Endothelial cell of umbilical vein (primary cell): ENCODE data around the gene STX8. TPM values are rescaled to one million over a fixed set of nuclear protein-coding genes. Genes with fewer than 3 reads are reported as not detected.

Experiments
- BruUV-seq: library from RNA; stranded (reverse); fragments of 400-500 nt; replicated peaks from 2 replicates; lab custom pipeline; 2021; lab: Mats Ljungman, UMichigan
- CTCF ChIA-PET: fragments of 300-600, 350-600 bp; sonication (Branson Sonifier 250); formaldehyde crosslinking; loops from one replicate; lab custom pipeline; 2021; ENCODE audit warnings: antibody characterized with exemption, inconsistent platforms; lab: Charles Lee
- POLR2A ChIA-PET: fragments of 300-600, 350-600 bp; sonication (Branson Sonifier 250); formaldehyde crosslinking; loops from one replicate; lab custom pipeline; 2021; ENCODE audit warnings: antibody characterized with exemption, inconsistent platforms; lab: Charles Lee
- DNase-seq: peaks from one replicate; pipeline ENCODE4 v3.0.0-alpha.2; 2011; ENCODE audit warnings: low read depth, low spot score
- FAIRE-seq: peaks from 2 replicates; lab custom pipeline; 2011; peaks lifted over from hg19 to GRCh38; lab: Jason Lieb, UNC
- H2AFZ ChIP-seq: 2 replicates; pipeline ENCODE4 v1.6.0; 2012; ENCODE audit warnings: low read depth, low read length, control low read depth, inconsistent platforms
- H3K27ac ChIP-seq: 2 replicates; pipeline ENCODE4 v1.5.1; 2011; ENCODE audit warnings: low read depth, mild to moderate bottlenecking, control low read depth, low read length, moderate library complexity; ENCODE audit not compliant: insufficient read depth
- H3K27me3 ChIP-seq, 2 experiments: 2 replicates each; pipeline versions ENCODE4 v1.6.0 to v1.6.1; 2011; ENCODE audit warnings: low read length in 2 of 2, mixed read lengths in 1 of 2; ENCODE audit not compliant: control insufficient read depth in 2 of 2, insufficient read depth in 2 of 2
- H3K36me3 ChIP-seq, 2 experiments: 2 replicates in 1 of 2; 3 replicates in 1 of 2; pipeline ENCODE4 v1.5.1; 2011; ENCODE audit warnings: low read length in 2 of 2, mild to moderate bottlenecking in 1 of 2, moderate library complexity in 1 of 2; ENCODE audit not compliant: control insufficient read depth in 2 of 2, insufficient read depth in 2 of 2; ENCODE audit errors: extremely low read depth in 1 of 2
- H3K4me1 ChIP-seq: 3 replicates; pipeline ENCODE4 v1.5.1; 2011; ENCODE audit warnings: mild to moderate bottlenecking, low read length; ENCODE audit not compliant: control insufficient read depth, insufficient read depth; ENCODE audit errors: extremely low read depth
- H3K4me2 ChIP-seq: 2 replicates; pipeline ENCODE4 v1.6.1; 2011; ENCODE audit warnings: low read length, control low read depth, mixed read lengths; ENCODE audit not compliant: insufficient read depth
- H3K4me3 ChIP-seq, 3 experiments: fragments of 200-600 bp in 1 of 3; sonication (generic), shearing (Covaris generic) in 1 of 3; replicated peaks in 1 of 3; 2 replicates each; pipeline ENCODE4 v1.5.1; 2011 to 2016; ENCODE audit warnings: control low read depth in 3 of 3, low read length in 3 of 3, mild to moderate bottlenecking in 2 of 3, inconsistent platforms in 1 of 3, low read depth in 1 of 3, moderate library complexity in 1 of 3; ENCODE audit not compliant: insufficient read depth in 1 of 3
- H3K79me2 ChIP-seq: 2 replicates; pipeline ENCODE4 v1.6.0; 2012; ENCODE audit warnings: low read length, inconsistent platforms; ENCODE audit not compliant: control insufficient read depth, insufficient read depth
- H3K9ac ChIP-seq: replicated peaks from 2 replicates; pipeline ENCODE3; 2011; ENCODE audit warnings: low read length, control low read depth; ENCODE audit not compliant: insufficient read depth; ENCODE audit errors: extremely low read depth
- H3K9me1 ChIP-seq: replicated peaks from 3 replicates; pipeline ENCODE4 v1.6.0; 2011; ENCODE audit warnings: mild to moderate bottlenecking, low read length; ENCODE audit not compliant: control insufficient read depth, insufficient read depth; ENCODE audit errors: extremely low read depth
- H3K9me3 ChIP-seq: replicated peaks from 2 replicates; pipeline ENCODE4 v1.5.1; 2012; ENCODE audit warnings: low read length, inconsistent platforms; ENCODE audit not compliant: control insufficient read depth, insufficient read depth
- H4K20me1 ChIP-seq: replicated peaks from 2 replicates; pipeline ENCODE3; 2011; ENCODE audit warnings: mild to moderate bottlenecking, low read length; ENCODE audit not compliant: control insufficient read depth, insufficient read depth; ENCODE audit errors: extremely low read depth
- CTCF ChIP-seq, 2 donors: IDR thresholded peaks; 1 replicate in 1 of 2; 2 replicates in 1 of 2; pipeline ENCODE4 v1.5.1; 2011; ENCODE audit warnings: low read length in 2 of 2, mild to moderate bottlenecking in 2 of 2, moderate library complexity in 2 of 2, control low read depth in 1 of 2, inconsistent platforms in 1 of 2, low read depth in 1 of 2; ENCODE audit not compliant: insufficient read depth in 1 of 2; ENCODE audit errors: extremely low read depth in 1 of 2
- EZH2 ChIP-seq: IDR thresholded peaks from 2 replicates; pipeline ENCODE4 v1.6.1; 2012; ENCODE audit warnings: borderline replicate concordance, low read depth, mild to moderate bottlenecking, moderate library complexity, low read length, inconsistent platforms; ENCODE audit not compliant: severe bottlenecking
- FOS ChIP-seq: IDR thresholded peaks from 2 replicates; pipeline ENCODE4 v1.6.1; 2011; ENCODE audit warnings: mild to moderate bottlenecking, low read length, moderate library complexity, borderline replicate concordance; ENCODE audit not compliant: insufficient read depth
- GATA2 ChIP-seq: IDR thresholded peaks from 2 replicates; pipeline ENCODE4 v1.7.0; 2011; ENCODE audit warnings: low read depth, mild to moderate bottlenecking, moderate library complexity, mixed read lengths, low read length; ENCODE audit not compliant: insufficient read length, insufficient read depth
- MAX ChIP-seq: IDR thresholded peaks from 2 replicates; pipeline ENCODE4 v1.6.1; 2011; ENCODE audit not compliant: insufficient read depth, insufficient read length
- MYC ChIP-seq: IDR thresholded peaks from one replicate; pipeline ENCODE4 v1.6.1; 2011; ENCODE audit warnings: mild to moderate bottlenecking, low read depth, low read length
- POLR2A ChIP-seq: IDR thresholded peaks from 2 replicates; pipeline ENCODE4 v1.6.1; 2012; ENCODE audit warnings: low read depth, mild to moderate bottlenecking, control low read depth, low read length
- POLR2AphosphoS5 ChIP-seq: IDR thresholded peaks from 2 replicates; pipeline ENCODE4 v1.6.1; 2012; ENCODE audit warnings: low read depth, mild to moderate bottlenecking, control low read depth, low read length, moderate library complexity; ENCODE audit not compliant: insufficient read depth
- dilution Hi-C: fragments of 300-500 bp; cut with MboI; formaldehyde crosslinking; loops from one replicate; pipeline ENCODE4 v1.15.0; 2019; ENCODE audit warnings: low sequenced_read_pairs; ENCODE audit not compliant: extremely low pct_ligation_motif_present
- intact Hi-C: fragments of 100-400 bp; cut with micrococcal nuclease; formaldehyde crosslinking; loops from one replicate; pipeline ENCODE4 v1.10.0; 2022
- polyA plus RNA-seq, 4 experiments: library from polyadenylated mRNA; depleted of rRNA in 3 of 4; stranded (reverse) in 3 of 4; unstranded in 1 of 4; fragments of >200 nt; gene quantifications; 2 replicates each; pipeline versions ENCODE4 v1.2.1 to v1.2.3, GENCODE V29; 2011 to 2012; ENCODE audit warnings: missing spikeins in 1 of 4
- total RNA-seq: library from RNA; stranded (reverse); gene quantifications from 2 replicates; pipeline ENCODE4 v1.2.3, GENCODE V29; 2021

STX8 gene
- total and polyA plus RNA-seq, 2 donors (not counting 3 experiments of a cell fraction or from before 2014, with no cell fraction given) = 25.9 to 67.3 TPM

- FAIRE-seq (no peak), DNase-seq (no peak)
- no peak overlapping the region for H3K9ac ChIP-seq
- intact Hi-C loops = no loop called here
- H3K9me3 ChIP-seq = no peaks in the 10 kb centered on the region
- no peak overlapping the region for H3K4me2 ChIP-seq
- H4K20me1 ChIP-seq = no peaks in the 10 kb centered on the region
- H3K9me1 ChIP-seq = no peaks in the 10 kb centered on the region
- no peaks in the 10 kb centered on the region for H3K36me3 ChIP-seq
- no peaks in the 10 kb centered on the region for H3K27me3 ChIP-seq
- no TSS peak for BruUV-seq
- H3K79me2 ChIP-seq = no peaks in the 10 kb centered on the region
- CTCF ChIA-PET = interaction anchor here (1.7 kb wide), 1 partner anchor 8 kb away, joined by 5 read pairs; no protein-coding TSS in a partner anchor
- no peak for TF ChIP-seq CTCF (IDR thresholded peaks at IDR 0.05; ENCODE audit: extremely low read depth in 1 of 2, insufficient read depth in 1 of 2, low read depth in 1 of 2, low read length in 2 of 2)
- no peak for TF ChIP-seq POLR2A
- H3K4me3 ChIP-seq = no peak overlapping the region
- H3K4me1 ChIP-seq = no peaks in the 10 kb centered on the region
- H2AFZ ChIP-seq = no peak overlapping the region
- POLR2A ChIA-PET = no interaction called here
- dilution Hi-C loops = no loop called here
- no peak overlapping the region for H3K27ac ChIP-seq
These were observed 290.7 kb downstream of the STX8 start for GRCh38 chr17:9284884-9285283.

- no TSS peak for BruUV-seq
- CTCF ChIA-PET = interaction anchor here (1.0 to 1.7 kb wide), 2 partner anchors 9 to 20 kb away, joined by 4 to 5 read pairs; no protein-coding TSS in a partner anchor
- dilution Hi-C loops = no loop called here
These were observed 291.7 kb downstream of the STX8 start for GRCh38 chr17:9283909-9284308.

More at GRCh38 chr17:9283909-9284308, 291.7 kb downstream of the STX8 start:
- Histone ChIP-seq H3K9me1 (no peaks in the 10 kb centered on the region), H3K9me3 (no peaks in the 10 kb centered on the region), H3K4me3 (no peak overlapping the region), H3K79me2 (no peaks in the 10 kb centered on the region), H3K4me1 (no peaks in the 10 kb centered on the region), H3K4me2 (no peak overlapping the region), H3K27me3 (no peaks in the 10 kb centered on the region), H4K20me1 (no peaks in the 10 kb centered on the region), H3K9ac (no peak overlapping the region), H3K36me3 (no peaks in the 10 kb centered on the region), H2AFZ (no peak overlapping the region), H3K27ac (no peak overlapping the region)
- TF ChIP-seq MYC = no peak
- TF ChIP-seq GATA2 = no peak
- no peak for TF ChIP-seq POLR2AphosphoS5
- no peak for TF ChIP-seq EZH2
- TF ChIP-seq MAX = no peak
- no peak for TF ChIP-seq POLR2A
- no peak for TF ChIP-seq CTCF (IDR thresholded peaks at IDR 0.05; ENCODE audit: extremely low read depth in 1 of 2, insufficient read depth in 1 of 2, low read depth in 1 of 2, low read length in 2 of 2)
- TF ChIP-seq FOS = no peak
- FAIRE-seq = no peak
- POLR2A ChIA-PET = no interaction called here
- DNase-seq = no peak
- intact Hi-C loops = no loop called here
